ENCODE results near the gene CAMTA2.

GRCh38 chr17:4950075-4950745 lies 37.3 kb downstream of the CAMTA2 start:
- TF ChIP-seq, protein P1, sequence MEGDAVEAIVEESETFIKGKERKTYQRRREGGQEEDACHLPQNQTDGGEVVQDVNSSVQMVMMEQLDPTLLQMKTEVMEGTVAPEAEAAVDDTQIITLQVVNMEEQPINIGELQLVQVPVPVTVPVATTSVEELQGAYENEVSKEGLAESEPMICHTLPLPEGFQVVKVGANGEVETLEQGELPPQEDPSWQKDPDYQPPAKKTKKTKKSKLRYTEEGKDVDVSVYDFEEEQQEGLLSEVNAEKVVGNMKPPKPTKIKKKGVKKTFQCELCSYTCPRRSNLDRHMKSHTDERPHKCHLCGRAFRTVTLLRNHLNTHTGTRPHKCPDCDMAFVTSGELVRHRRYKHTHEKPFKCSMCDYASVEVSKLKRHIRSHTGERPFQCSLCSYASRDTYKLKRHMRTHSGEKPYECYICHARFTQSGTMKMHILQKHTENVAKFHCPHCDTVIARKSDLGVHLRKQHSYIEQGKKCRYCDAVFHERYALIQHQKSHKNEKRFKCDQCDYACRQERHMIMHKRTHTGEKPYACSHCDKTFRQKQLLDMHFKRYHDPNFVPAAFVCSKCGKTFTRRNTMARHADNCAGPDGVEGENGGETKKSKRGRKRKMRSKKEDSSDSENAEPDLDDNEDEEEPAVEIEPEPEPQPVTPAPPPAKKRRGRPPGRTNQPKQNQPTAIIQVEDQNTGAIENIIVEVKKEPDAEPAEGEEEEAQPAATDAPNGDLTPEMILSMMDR (optimal IDR thresholded peaks at IDR 0.05 in 1 of 3, IDR thresholded peaks at IDR 0.05 in 1 of 3, conservative IDR thresholded peaks at IDR 0.05 in 1 of 3; ENCODE audit: extremely low read depth in 1 of 3, insufficient read depth in 2 of 3, low read length in 3 of 3), result no peak
- TF ChIP-seq EZH2 (IDR thresholded peaks at IDR 0.05; ENCODE audit: low read length), result no peak
